ENCODE results near the gene WDR13. TPM values are rescaled to one million over a fixed set of nuclear protein-coding genes. Genes with fewer than 3 reads are reported as not detected.
"Not testable (repeated sequence)": the region's sequence is repeated elsewhere in the genome, so short reads cannot be mapped to it uniquely, and the experiment has no call there.

Gene WDR13
- polyA plus RNA-seq, 1 donor from 2014 or later, result 53.2 TPM

DNA sequence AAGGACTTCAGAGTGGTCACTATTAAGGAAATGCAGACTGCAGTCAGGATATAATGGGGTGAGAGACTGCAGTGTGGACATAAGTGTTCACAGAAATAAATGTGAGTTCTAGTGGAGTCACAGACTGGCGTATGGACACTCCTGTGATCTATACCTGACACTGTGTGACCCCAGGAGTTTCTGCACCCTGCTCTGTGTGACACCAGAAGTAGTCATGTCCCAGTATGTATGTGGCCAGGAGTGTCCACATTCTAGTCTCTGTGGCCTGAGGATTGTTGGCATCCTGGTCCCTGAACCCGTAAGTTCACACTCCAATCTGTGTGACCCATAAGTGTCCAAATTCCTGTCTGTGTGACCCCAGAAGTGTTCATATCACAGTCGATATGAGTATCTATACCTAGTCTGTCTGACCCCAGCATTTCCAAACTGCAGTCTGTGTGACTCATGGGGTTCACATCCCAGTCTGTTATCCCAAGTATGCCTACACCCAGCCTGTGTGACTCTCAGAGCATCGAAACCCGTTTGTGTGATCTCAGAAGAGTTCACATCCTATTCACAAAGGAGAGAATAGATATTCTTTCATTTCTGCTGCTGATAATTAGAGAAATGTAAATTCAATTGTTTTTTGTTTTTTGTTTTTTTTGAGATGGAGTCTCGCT lies 16.3 kb downstream of the WDR13 start:
- Mint-ChIP-seq H3K27ac (no peak overlapping the region), H3K4me3 (no peak overlapping the region), H3K36me3 (no peaks in the 10 kb centered on the region), H3K9me3 (no peaks in the 10 kb centered on the region), H3K27me3 (peaks cover 5% of the 10 kb centered on the region), H3K4me1 (peaks cover 0 to 3% (median 0%) of the 10 kb centered on the region in 3 donors)

DNA sequence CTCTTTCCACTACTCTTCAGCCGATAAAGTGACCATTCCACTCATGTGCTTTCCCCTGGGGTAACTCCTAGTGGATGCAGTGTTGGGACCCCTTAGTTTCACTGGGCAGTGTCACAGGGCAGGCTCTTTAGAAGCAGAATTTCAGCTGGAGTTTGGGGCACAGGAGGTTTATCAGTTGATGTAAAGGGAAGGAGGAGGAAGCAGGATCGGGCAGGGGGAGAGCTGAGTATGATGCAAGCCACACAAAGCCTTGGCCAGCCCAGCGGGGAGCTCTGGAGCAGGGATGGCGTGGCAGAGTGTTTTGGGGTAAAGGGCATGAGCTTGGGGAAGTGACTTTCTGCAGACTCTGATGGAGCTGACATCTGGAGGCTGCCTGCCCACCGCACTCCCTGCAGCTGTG lies 19.3 kb downstream of the WDR13 start:
- no peak overlapping the region for H3K27ac Mint-ChIP-seq
- peaks cover 5% of the 10 kb centered on the region for H3K27me3 Mint-ChIP-seq
- peaks cover 0 to 1% (median 0%) of the 10 kb centered on the region in 3 donors for H3K4me1 Mint-ChIP-seq
- no peak overlapping the region for H3K4me3 Mint-ChIP-seq
- no peaks in the 10 kb centered on the region for H3K36me3 Mint-ChIP-seq
- no peaks in the 10 kb centered on the region for H3K9me3 Mint-ChIP-seq

DNA sequence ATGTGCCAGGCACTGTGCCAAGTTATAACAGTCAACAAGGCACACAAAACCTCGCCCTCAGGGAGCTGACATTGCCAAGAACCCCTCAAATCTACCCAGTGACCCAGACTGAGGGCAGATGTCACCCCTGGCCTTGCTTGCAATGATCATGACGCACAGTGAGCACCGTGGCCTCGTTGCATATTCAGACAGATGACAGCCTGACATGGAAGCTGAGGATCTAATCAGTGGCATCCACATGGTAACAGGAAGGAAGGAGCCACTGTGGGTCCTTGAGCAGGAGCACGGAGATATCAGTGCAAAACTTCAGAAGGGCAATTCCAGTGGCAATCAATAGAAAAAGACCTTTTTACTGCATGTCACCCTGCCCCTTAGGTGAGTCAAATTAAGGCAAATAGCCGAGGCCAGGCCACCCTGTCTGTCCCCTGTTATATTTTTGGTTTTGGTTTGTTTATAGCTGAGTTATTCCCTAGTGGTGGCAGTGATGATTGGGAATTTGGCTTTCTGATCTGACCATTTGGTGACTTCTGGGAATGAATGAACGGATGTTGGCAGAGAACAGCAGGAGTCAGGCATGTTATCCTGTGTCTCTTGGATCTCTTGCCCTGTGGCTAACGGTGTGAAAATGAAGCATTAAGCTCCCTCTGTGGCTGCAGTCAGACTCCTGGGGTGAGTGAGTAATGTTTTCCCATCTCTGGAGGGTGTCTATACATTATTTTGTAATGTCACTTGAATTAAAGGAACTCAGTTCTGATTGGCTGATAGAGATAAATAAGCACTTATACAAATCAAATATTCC lies 20.4 kb downstream of the WDR13 start:
- Mint-ChIP-seq H3K9me3 (no peaks in the 10 kb centered on the region), H3K4me3 (no peak overlapping the region), H3K36me3 (no peaks in the 10 kb centered on the region), H3K4me1 (no peaks in the 10 kb centered on the region), H3K27me3 (peaks cover 5% of the 10 kb centered on the region), H3K27ac (peak overlapping the region in 1 of 3 donors; percentile 36)

DNA sequence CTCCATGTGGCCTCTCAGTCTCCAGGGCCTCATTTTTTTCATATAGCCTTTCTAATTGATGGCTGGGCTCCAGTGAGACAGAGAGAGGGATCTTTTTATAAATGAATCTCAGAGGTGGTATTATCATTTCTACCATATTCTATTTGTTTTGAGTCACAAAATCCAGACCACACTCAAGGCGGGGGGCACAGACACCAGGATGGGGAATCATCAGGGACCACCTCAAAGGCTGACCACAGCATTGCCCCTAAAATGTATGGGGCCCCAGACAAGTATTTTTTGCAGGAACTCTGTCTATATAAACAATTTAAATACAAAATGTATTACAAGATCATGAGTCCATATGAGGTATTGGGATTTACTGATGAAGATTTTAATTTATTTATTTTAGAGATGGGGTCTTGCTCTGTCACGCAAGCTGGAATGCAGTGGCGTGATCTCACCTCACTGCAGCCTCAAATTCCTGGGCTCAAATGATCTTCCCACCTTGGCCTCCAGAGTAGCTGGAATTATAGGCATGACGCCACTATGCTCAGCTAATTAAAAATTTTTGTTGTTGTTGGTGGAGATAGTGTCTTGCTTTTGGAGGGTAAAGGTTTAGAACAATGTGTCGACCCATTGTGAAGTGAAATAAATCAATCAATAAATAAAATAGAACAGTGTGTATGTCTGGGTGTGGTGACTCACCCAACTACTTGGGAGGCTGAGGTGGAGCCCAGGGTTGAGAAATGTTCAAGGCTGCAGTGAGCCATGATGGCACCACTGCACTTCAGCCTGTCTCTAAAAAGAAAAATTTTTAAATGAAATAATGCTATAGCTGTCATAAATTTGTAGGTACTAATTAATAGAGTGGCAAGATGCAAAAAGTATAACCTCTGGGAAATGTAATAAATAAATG lies 29.4 kb downstream of the WDR13 start:
- Mint-ChIP-seq H3K4me3 (no peak overlapping the region), H3K4me1 (no peaks in the 10 kb centered on the region), H3K27me3 (no peaks in the 10 kb centered on the region), H3K9me3 (no peaks in the 10 kb centered on the region), H3K27ac (no peak overlapping the region), H3K36me3 (no peaks in the 10 kb centered on the region)

DNA sequence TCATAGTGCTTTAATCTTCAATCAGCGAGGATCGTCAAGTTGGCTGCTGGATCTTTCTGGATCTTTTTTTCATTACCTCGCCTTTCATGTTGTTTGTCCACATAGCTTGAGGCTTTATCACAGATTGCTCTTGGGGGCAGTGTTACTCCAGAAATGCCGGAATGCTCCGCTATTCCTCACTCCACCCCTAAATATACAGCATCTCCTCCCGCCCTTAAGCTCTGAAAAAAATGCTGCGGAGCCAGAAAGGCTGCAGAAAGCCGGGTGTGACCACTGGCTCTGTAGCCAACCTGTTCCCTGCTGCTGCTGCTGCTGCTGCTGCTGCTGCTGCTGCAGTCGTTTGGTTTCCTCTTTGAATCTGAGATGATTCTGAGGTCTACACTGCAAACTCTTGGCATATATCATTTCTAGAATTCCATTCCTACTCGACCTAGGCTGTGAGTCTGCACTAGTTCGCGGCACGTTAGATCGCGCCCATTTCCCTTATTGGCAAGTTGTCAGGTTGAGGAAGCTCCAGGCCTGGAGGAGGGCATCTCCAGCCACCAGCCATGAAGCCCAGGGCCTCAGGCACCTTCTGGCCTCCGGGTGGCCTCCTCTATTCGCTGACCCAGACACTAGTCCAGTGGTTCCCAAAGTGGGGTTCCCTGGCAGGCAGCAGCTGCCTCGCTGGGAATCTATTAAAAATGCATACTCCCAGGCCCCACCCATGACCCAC lies 34.2 kb downstream of the WDR13 start:
- Mint-ChIP-seq H3K4me1 (peaks cover 0 to under 1% (median 0%) of the 10 kb centered on the region in 3 donors), H3K36me3 (no peaks in the 10 kb centered on the region), H3K4me3 (peak overlapping the region in 2 of 4 donors; percentile 32 to 77), H3K27ac (no peak overlapping the region), H3K9me3 (no peaks in the 10 kb centered on the region), H3K27me3 (no peaks in the 10 kb centered on the region)

DNA sequence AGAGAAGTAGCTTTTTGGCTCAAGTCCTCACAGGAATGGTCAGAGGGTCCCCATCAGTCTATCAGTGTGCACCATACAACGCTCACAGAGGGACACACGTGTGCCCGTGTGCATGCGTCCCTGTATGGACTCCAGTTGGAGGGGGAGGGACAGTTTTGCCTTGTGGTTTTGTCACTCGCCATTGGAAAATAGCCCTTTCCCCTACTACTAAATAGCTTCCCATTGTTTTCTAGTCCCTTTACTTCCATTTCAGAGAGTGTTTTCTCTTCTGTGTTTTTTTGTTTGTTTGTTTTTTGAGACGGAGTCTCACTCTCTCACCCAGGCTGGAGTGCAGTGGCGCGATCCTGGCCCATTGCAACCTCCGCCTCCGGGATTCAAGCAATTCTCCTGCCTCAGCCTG lies 34.9 kb downstream of the WDR13 start:
- Mint-ChIP-seq H3K27me3 (no peaks in the 10 kb centered on the region), H3K4me1 (peaks cover 0 to 4% (median 0%) of the 10 kb centered on the region in 3 donors), H3K4me3 (no peak overlapping the region), H3K36me3 (no peaks in the 10 kb centered on the region), H3K27ac (no peak overlapping the region), H3K9me3 (no peaks in the 10 kb centered on the region)

DNA sequence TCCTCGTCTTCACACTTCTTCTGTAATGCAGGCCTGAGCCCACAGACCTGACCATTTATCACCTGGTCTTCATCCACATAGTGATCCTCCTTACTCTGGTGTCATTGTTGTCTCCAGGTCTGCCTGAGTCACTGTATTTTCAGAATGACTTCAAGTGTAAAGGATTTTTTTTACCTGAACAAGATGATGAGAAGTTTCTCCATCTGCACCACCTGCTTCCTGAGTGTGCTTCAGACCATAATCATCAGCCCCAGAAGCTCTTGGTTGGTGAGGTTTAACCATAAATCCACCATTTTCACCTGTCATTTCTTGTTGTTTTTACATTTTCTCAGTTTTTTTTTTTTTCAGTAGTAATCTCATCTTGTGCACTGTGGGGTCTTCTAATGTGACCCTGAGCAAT lies 39.0 kb downstream of the WDR13 start:
- H3K36me3 Mint-ChIP-seq, result no peaks in the 10 kb centered on the region
- H3K27ac Mint-ChIP-seq, result no peak overlapping the region
- peaks cover 0 to 4% (median 0%) of the 10 kb centered on the region in 3 donors for H3K4me1 Mint-ChIP-seq
- H3K27me3 Mint-ChIP-seq, result no peaks in the 10 kb centered on the region
- H3K4me3 Mint-ChIP-seq, result no peak overlapping the region
- H3K9me3 Mint-ChIP-seq, result no peaks in the 10 kb centered on the region

DNA sequence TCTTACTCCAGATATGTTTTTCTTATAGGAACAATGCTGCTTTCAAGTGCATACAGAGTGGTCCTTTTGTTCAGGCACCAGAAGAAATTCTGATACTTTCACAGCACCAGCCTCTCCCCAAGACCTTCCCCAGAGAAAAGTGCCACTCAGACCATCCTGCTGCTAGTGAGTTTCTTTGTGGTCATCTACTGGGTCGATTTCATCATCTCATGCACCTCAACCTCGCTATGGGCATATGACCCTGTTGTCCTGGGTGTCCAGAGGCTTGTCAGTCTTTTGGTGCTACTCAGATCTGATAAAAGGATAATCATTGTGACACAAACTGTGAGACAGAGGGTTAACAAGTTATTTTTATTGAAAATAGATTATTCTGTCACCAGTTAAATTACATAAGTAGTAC lies 39.5 kb downstream of the WDR13 start:
- Mint-ChIP-seq H3K27ac (no peak overlapping the region), H3K4me1 (peaks cover 0 to 4% (median 0%) of the 10 kb centered on the region in 3 donors), H3K36me3 (no peaks in the 10 kb centered on the region), H3K9me3 (no peaks in the 10 kb centered on the region), H3K4me3 (no peak overlapping the region), H3K27me3 (no peaks in the 10 kb centered on the region)

DNA sequence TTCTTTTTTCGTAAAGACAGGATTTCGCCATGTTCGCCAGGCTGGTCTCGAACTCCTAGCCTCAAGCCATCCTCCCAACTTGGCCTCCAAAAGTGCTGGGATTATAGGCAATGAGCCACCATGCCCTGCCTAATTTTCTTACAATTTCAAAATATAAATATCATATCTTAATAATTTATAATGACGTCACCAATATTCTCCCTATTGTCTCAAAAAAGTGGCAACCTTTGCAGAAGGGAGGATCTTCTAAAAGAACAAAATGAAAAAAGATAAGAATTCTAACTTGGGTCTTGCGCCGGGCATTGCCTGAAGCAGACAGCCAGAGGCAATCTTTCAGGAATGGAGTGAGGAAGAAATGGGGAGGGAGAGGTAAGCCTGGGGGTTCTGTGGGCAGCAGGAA lies 48.4 kb downstream of the WDR13 start:
- H3K9me3 Mint-ChIP-seq, result no peaks in the 10 kb centered on the region
- no peak overlapping the region for H3K4me3 Mint-ChIP-seq
- no peaks in the 10 kb centered on the region for H3K36me3 Mint-ChIP-seq
- H3K27me3 Mint-ChIP-seq, result peaks cover 1% of the 10 kb centered on the region
- no peak overlapping the region for H3K27ac Mint-ChIP-seq
- H3K4me1 Mint-ChIP-seq, result peaks cover 0 to 2% (median 0%) of the 10 kb centered on the region in 3 donors

DNA sequence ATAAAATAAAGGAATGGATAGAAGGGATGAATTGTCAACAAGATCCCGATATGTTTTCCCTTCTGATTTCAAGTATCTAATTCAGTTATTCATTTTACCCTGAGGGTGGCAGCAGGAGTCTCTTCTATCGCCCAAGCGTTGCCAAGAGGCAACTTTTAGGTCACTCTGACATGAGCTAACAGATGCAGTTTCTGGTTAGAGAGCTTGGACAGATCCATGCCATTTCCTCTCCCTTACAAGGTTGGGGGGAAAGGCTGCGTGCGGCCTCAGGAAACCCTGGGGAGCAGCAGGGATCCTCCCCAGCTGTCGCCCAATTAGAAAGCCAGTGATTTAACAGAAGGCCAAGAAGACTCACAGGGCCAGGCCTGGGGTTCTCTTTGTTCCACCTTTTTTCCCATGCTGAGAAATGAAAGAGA lies 51.1 kb downstream of the WDR13 start:
- Mint-ChIP-seq H3K36me3 (no peaks in the 10 kb centered on the region), H3K9me3 (no peaks in the 10 kb centered on the region), H3K4me1 (peaks cover 0 to 2% (median 0%) of the 10 kb centered on the region in 3 donors), H3K27ac (peak overlapping the region in 1 of 3 donors; percentile 31), H3K4me3 (no peak overlapping the region), H3K27me3 (peaks cover 1% of the 10 kb centered on the region)

DNA sequence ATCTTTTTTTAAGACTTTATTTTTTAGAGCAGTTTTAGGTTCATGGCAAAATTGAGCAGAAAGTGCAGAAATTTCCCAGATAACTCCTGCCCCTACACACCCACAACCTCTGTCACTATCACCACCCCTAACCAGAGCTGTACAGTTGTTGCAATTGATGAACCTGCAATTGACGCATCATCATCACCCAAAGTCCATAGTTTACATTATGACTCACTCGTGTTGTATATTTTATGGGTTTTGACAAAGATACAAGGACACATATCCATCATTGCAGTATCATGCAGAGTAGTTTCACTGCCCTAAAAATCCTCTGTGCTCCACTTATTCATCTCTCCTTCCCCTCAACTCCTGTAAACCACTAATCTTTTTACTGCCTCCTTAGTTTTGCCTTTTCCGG lies 51.8 kb downstream of the WDR13 start:
- Mint-ChIP-seq H3K9me3 (no peaks in the 10 kb centered on the region), H3K27me3 (peaks cover 2% of the 10 kb centered on the region), H3K27ac (no peak overlapping the region), H3K4me1 (peaks cover 0 to 4% (median 0%) of the 10 kb centered on the region in 3 donors), H3K36me3 (no peaks in the 10 kb centered on the region), H3K4me3 (no peak overlapping the region)

DNA sequence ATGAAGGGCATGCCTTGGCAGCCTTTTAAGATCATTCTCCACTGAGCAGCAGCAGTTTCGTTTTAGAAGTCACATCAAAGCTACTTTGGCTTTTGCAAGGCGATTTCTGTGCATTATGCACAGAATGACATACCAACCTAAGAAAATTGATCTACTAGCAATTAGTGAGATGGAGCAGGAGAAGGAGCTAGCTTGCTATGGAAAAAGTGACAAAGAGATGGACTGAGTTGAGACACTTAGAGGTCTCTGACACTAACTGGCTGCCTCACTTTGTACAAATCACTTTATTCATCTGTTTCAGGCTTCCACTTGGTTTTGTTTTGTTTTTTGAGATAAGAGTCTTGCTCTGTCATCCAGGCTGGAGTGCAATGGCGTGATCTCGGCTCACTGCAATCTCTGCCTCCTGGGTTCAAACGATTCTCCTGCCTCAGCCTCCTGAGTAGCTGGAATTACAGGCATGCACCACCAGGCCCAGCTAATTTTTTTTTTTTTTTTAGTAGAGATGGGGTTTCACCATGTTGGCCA lies 54.8 kb downstream of the WDR13 start:
- not testable (repeated sequence) for H3K9me3 Mint-ChIP-seq, H3K27me3 Mint-ChIP-seq, H3K4me3 Mint-ChIP-seq, H3K27ac Mint-ChIP-seq, H3K4me1 Mint-ChIP-seq, H3K36me3 Mint-ChIP-seq

DNA sequence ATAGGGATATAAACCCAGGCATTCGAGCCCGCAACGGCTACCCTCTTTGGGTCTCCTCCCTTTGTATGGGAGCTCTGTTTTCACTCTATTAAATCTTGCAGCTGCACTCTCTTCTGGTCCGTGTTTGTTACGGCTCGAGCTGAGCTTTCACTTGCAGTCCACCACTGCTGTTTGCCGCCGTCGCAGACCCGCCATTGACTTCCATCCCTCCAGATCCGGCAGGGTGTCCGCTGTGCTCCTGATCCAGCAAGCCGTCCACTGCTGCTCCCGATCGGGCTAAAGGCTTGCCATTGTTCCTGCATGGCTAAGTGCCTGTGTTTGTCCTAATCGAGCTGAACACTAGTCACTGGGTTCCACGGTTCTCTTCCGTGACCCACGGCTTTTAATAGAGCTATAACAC lies 57.5 kb downstream of the WDR13 start:
- not testable (repeated sequence) for H3K27me3 Mint-ChIP-seq, H3K27ac Mint-ChIP-seq, H3K4me1 Mint-ChIP-seq, H3K36me3 Mint-ChIP-seq, H3K9me3 Mint-ChIP-seq
- H3K4me3 Mint-ChIP-seq, result peak overlapping the region in 1 of 4 donors; percentile 27
